Epithelial cell of prostate (primary cell): ENCODE measurements around the gene DLGAP1.

Experiments used
- DNase-seq: peaks from one replicate; pipeline ENCODE4 v3.0.0-alpha.2; 2011; ENCODE audit warnings: low read depth, low spot score
- H3K27ac ChIP-seq: fragments of 450-650 bp; 2 replicates; pipeline ENCODE4 v1.5.1; 2017; ENCODE audit warnings: mild to moderate bottlenecking

The DLGAP1 gene

DNA sequence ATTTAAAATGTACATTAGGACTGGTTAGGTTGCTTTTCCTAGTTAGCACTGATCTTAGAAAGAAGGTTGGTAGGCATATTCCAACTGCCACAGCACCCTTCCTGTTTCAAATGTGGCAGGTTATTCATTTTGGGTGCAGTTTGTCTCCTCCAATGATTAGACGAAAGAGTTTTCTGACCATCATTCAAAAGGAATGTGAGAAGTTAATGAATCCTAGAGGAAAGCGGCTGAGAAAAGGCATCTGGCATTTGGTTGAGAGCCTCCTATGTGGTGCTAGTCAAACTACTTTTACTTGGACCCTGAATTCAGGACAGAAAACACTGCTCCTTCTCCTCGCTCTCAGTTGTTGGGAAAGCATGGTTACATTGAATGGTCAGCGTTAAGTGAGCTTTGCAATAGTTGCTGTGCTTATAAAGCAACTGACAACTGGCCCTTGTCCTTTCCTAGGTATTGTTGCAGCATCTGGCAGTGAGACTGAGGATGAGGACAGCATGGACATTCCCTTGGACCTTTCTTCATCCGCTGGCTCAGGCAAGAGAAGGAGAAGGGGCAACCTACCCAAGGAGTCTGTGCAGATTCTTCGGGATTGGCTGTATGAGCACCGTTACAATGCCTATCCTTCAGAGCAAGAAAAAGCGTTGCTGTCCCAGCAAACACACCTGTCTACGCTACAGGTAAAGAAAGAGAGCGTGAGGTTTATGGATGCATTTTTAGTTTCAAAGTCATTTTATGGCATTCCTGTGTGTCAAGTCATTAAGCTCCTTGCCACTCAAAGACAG is 999.0 kb downstream of the DLGAP1 start:
- peak overlapping the region; percentile 99 for H3K27ac ChIP-seq
- DNase-seq, result no peak

DNA sequence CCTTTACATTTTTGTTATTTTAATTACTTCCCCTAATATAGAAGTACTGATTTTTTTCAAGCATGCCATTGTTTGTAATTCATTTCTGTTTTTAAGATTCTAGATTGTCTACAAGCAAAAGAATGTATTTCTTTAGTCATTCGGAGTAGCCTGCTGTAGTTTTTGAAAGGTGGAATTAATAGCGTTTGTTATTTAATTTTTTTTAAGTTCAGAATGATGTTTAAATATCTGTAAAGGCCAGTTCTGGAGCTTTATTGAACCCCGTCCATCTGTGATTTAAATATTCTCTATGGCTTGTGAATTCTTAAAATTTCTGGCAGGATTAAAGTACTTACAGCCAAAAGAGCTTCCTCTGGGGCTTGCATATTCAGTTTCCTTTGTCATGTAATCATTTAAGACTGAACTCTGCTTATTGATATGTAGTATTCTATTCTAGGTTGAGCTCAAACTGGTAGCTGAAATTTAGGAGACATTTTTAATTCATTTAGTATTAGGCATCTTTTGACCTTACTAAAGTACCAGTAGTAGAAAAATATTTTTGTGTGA is 999.9 kb downstream of the DLGAP1 start:
- peak overlapping the region; percentile 99 for H3K27ac ChIP-seq
- no peak for DNase-seq

DNA sequence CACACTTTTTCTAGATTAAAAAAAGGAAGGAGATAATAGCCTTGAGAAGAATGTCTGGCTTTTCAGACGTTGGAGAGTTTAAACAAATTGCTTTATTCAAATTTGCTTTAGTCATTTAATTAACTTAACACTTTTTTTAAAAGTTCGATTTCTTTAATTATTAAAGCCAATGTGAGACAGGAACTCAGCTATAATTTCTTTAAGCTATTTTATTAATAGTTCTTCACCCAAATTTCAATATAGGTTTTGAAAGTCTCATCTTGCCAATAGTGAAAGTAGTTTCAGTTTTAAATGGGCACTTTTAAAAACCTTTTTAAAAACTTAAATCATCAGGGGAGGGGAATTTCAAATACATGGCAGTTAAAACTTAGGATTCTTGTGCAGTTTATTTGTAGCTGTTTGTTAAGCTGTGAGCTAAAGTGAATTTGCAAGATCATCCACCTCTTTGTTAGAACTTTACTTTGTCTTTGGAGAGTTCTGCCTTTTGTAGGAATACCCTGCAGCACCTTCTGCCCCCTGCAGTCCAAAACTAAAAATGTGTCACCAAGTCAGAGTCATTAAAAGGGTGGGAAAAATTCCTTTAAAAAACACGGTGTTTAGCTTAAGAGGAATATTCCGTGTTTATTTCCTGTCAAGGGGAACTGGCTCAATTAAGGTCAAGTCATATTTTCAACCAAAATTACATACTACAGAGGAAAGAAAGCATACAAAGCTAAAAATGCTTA is 1000.6 kb downstream of the DLGAP1 start:
- H3K27ac ChIP-seq, result peak overlapping the region; percentile 99
- no peak for DNase-seq

DNA sequence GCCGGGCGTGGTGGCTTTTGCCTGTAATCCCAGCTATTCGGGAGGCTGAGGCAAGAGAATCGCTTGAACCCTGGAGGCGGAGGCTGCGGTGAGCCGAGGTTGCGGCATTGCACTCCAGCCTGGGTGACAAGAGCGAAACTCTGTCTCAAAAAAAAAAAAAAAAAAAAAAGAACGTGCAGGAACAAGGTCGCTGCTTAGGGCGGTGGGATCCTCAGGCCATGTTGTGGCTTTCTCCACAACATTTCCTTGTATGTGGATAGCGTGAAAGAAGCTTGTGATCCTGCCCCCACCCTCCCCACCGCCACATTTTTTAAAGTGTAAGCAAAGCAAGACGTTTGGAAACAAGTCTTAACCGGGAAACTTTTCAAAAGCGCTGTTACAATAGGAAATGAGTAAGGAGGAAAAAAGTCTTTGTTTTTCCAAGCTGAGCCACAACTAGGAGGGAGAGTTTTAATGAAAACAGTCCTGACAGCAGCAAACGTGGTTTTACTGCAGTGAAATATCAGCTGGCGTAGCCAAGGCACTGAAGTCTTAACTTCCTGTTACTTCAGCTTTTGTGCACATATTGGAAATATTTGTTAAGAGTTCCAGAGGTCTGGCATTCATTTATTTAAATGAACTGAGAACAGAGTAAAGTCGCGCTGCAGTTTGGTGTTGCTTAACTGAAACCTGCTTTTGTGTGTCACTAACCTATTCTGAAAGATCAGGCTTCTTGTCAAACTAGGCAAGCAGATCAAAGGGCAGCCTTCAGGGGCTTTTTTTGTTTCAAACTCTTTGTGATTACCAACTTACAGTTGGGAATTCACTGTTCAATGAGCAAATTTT is 1001.4 kb downstream of the DLGAP1 start:
- peak overlapping the region; percentile 99 for H3K27ac ChIP-seq
- DNase-seq, result peak; percentile 93

DNA sequence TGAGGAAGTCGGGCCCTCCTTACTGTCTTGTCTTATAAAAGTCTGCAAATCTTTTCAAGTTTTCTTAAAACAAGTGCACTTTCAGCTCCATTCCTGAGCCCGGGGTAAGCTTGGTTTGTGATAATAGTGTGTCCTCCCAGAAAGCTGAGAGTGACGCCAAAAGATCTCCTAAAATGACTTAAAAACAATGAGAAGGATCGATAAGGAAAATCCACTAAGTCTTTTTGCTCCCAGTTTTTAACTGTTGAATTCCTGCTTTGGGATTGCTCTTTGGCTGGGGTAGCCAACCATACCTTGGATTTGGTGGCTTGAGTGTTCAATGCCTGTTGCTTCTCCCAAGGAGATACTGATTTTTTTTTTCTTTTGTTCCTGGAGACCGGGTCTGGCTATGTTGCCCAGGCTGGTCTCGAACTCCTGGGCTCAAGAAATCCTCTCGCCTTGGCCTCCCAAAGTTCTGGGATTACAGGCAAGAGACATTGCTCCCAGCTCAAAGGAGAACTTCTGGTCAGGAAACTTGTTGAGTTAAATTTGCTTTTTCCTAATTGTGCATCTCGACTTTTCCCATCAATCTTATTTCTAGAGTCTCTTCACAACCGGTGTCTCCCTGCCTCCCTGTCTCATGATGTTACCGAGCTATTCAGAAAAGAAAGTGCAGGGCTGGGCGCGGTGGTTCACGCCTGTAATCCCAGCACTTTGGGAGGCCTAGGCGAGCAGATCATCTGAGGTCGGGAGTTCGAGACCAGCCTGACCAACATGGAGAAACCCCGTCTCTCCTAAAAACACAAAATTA is 1002.2 kb downstream of the DLGAP1 start:
- DNase-seq, result no peak
- H3K27ac ChIP-seq, result peak overlapping the region; percentile 99

DNA sequence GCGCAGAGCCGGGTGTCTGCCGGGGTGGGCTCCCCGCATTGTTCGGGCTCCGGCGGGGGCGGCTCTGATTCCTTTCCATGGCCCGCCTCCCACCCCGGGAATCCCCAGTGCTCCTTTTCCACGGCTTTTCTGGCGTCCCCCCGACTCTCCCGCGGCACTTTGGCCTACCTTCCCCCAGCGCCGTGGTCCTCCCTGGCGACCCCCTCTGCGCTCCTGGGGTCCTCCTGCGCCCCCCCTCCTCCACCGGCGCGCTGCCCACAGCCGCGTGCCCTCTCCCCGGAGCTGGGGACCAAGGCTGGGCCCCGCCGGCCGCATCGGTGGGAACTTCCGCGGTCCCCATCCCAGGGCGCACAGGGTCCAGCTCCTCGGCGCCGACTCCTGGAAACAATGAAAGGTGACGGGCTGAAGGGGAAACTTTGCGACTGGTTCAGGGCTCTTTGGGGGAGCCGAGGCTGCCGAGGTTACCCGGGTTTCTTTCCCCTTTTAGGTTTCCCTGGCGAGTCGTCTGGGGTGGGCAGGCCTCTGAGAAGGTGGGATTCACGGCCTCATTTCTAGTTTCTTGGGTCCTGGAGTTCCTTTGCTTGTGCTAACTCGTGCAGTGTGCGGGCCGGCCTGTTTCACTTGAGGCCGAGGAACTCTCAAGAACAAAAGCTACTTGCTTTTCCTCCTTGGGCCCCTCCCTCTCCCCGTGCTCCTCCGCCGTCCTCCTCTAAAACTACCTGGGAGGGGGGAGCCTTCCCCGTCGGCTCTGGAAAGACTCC is 1002.9 kb downstream of the DLGAP1 start:
- DNase-seq, result no peak
- peak overlapping the region; percentile 99 for H3K27ac ChIP-seq

DNA sequence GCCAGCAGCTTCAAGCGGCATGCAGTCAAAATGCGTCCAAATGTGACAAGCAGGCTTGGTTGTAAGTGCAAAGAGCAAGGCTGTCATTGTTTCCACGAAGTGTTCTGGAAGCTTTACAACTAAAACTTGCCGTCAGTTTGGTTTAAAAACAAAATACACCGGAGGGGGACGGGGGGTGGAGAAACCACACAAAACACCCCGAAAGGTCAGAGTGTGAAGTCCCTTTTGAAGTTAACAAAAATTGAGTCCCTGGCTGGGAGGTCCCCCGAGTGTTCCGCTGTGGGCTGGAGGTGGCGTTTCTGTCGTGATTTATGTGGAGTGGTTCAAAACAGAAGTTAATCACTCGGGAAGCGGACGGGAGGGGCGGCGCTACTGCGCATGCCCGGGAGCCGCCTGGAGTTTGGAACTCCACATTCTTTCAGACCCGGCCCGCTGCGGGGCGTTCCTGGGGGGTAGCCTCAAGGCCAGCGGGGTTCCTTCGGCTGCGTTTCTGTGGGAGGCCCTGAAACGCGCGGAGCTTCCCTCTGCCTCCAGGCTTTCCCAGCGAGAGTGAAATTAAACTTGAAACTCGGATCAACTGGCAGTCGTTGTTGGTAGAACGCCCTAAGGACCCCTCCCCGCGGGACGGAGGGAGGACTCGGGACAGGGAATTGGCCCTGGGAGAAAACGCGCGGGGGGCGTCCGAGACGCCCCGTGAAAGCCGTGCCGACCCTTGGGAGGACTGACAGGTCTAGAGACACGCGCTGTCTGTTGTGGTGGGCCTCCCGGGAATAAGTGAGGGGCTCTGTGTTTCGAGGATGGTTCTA is 1003.7 kb downstream of the DLGAP1 start:
- DNase-seq, result no peak
- peak overlapping the region; percentile 99 for H3K27ac ChIP-seq

DNA sequence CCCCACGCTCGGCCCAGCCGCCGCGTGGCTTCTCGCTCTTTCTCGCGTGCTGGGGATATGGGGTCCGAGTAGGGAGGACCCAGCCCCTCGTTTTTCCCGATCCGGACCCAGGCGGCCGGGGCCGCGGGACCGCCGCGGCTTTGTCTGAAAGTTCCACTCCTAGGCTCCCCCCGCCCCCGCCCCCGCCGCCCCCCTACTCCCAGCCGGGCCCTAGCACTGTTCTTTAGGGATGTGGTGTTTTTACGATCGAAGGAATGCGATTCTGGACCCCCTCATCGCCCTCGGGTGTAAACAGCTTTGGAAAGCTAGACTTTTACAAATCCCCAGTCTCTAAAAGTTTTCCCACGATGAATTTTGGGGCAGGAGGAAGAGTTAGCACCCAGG is 1004.3 kb downstream of the DLGAP1 start:
- no peak for DNase-seq
- H3K27ac ChIP-seq, result peak overlapping the region; percentile 99

DNA sequence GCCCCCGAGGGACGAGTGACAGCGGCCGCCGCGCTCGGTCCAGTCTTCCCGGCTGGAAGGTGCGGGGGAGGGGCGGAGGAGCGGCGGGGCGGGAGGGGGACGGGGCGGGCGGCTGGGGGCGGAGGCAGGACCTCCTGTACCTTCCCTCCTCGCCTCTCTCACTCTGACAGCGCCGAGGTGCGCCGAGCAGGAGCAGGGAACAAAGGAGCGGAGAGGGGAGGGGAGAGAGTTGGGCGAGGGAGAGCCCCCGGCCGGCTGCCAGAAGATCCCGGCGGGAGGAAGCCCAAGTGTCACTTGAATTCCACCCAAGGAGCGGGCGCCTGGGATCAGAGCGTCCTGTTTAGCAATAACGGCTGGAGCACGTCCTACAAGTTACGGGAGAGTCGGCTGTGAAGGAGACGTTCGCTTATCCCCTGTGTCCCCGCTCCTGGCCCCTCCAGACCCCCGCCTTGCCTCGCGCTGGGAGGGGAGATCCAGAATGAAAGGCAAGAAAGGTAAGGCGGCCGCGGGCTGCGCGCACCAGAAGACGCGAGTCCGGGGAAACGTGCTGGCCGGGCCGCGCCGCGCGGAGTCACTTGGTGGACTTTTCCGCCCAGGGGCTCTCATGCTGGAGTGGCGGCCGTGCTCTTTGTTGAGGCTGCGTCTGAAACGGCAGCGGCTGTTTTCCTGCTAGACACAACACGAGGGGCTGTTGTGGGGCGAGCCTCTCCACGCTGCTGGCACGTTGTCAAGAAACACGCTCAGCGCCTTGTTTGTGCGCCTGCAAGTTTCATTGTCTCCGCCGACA is 1004.9 kb downstream of the DLGAP1 start, which contains the start of gene TGIF1:
Gene TGIF1, plus strand, starts transcription at position 161 of the 787 bp plus-strand sequence. Its CDS starts 318 bp downstream, at position 479.
- peak; percentile 50 for DNase-seq
- peak within 1 kb of the TSS; percentile 99 for H3K27ac ChIP-seq

DNA sequence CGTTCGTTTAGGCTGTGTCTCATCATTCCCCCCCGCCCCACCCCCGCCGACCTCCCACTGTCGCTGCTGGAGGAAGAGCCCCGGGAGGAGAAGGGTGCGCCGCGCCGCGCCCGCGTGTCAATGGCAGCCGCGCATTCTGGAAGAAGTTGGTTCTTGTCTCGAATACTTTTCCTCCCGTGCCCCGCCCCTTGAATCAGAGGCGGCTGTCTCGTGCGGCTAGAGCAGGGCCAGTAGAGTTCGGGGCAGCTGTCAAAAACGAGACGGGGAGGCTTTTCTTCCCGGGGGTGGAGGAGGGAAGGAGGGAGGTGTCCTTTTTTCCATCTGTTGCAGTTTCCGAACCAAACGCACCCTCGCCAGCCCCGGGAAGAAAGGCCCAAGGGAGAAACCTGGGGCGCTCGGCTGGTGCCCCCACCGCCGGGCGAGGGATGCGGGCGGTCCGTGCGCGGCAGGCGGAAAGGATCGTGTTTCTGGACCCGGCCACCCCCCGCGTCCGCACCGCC is 1005.5 kb downstream of the DLGAP1 start:
- no peak for DNase-seq

DNA sequence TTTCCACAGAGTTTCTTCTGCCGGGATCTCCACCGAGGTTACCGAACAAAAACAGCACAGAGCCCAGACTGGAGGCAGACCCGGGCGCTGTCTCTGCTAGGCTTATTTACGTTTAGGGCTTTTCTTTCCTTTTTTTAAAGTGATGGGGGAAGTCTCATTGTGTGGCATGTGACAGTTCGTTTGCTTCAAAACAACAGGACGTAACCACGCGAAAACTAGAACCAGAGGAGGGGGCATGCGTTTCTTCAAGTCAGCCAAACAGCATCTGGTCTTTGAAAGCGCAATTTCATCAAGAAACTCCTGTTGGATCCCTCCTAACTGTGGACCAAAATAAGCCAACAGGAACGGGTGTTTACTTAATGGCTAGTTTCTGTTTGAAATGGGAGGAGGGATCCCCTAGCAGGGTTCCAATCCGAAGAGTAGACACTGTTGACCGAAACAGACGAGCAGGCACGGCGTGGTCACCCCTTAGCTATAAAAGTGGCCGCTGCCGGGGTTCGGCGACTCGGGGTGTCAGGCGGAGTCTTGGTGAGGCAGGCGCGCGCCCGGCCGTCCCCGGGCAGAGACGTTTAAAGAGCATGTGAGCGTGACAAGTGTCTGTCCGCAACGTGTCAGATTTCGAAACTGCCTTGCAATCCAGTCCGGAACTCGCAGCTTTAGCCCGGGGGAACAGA is 1006.1 kb downstream of the DLGAP1 start:
- DNase-seq, result peak; percentile 96
- H3K27ac ChIP-seq, result peak overlapping the region; percentile 99

More for the DNA sequence above, 1005.5 kb downstream of the DLGAP1 start:
- peak overlapping the region; percentile 99 for H3K27ac ChIP-seq

DNA sequence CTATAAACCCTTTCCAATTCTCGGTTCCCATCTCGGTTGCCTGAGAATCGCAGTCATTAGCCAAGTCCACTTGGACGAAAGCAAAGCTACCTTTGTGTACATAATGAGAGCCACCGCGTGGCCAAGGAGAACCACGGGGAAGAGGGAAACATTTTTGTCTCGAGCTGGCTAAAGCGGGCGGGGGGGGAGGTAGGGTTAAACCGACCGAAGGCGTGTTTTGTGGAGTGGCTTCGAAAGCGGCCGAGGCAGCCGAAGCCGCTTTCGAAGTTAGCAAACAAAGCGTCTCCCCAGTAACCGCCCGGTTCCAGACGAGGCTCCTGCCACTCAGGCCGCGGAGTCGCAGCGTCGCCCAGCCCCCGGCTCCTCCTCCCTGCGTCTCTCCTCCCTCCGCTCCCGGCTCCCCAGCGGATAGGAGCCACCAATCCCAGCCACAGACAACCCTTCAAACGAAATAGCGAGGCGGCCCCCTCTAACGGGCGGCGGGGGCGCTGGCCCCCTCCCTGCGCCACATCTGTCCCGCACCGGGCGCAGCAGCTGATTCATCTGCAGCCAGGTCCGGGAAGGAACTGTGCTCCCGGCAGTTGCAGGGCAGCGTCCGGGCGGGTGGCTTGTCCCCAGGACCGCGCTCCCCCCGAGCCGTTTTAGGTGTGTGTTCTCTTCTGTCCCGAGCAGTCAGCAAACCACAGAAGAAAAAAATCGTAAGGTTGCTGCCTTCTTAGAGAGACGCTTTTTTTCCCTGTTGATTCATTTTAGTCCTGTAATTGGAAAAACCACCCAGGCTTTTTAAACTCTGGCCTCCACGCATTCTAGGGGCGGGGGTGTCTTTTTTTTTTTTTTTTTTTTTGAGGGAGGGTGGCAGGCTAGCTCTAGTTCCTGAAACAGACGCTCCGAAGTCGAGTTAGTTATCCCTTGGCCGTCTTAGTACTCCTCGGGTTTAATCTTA is 1006.9 kb downstream of the DLGAP1 start:
- peak overlapping the region; percentile 99 for H3K27ac ChIP-seq
- peak; percentile 91 for DNase-seq

DNA sequence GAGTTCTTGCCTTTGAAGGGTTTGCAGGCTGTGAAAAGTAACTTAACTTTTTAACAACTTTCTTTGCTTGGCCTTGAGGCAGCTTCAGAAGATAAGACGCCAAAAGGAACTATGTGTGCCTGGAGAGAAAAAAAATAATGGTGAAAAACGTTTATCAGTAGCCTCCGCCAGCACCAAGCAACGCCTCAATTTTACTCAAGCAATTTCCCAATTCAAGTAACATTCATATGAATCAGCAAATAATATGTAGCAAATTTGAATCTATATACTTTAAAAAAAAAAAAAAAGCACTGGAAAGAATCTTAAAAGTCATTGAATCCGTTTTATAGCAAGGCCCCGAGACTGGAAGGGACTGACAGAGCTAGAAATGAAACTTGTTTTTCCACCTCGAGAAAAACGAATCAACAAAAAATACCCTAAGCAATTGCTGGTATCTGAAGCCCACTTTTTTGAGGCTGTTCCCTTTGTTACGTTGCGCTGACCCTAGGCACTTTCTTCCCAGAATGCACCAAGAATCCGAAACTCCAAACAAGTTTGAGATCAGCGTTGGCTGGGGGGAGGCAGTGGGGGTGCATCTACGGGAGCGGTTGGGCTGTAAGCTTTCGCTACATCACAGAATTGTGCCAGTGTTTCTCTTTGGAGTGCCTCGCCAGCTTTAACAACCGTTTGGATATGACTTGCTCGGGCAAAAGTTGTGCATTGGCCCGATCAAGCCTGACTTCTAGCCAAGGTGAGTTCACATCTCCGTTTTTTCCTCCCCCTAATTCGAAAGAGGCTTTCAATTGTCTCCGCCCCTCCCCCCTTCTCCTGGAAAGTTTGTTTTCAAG is 1007.8 kb downstream of the DLGAP1 start:
- no peak for DNase-seq
- H3K27ac ChIP-seq, result peak overlapping the region; percentile 99
